Measurements from ENCODE around the gene ATAD2B. TPM values are rescaled to one million over a fixed set of nuclear protein-coding genes. Genes with fewer than 3 reads are reported as not detected.
A peak's percentile ranks its signal among the peaks of the same experiment; 100 is the strongest.

The ATAD2B gene
- total and polyA plus RNA-seq, 2 of the 4 experiments (the other 2 are of a cell fraction) = 1.5 to 5.0 TPM

DNA sequence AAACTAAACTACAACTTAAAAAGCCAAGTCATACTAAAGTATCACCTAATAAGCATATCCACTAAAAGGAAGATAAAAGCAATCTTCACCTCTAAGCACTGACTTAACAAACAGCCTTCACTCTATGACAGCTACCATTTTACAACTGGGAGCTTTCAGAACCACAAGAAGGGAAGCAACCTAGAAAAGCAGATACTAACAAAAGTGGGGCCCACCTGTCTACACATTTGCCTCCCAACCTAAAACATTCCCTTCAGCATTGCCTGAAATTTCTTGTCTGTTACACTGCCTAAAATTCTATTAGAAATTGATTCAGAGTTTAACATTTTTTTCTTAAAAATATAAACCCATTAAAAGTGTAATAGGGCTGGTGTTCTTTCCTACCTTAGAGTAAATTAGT lies 172.0 kb downstream of the ATAD2B start (continued):
- TF ChIP-seq, protein P1, sequence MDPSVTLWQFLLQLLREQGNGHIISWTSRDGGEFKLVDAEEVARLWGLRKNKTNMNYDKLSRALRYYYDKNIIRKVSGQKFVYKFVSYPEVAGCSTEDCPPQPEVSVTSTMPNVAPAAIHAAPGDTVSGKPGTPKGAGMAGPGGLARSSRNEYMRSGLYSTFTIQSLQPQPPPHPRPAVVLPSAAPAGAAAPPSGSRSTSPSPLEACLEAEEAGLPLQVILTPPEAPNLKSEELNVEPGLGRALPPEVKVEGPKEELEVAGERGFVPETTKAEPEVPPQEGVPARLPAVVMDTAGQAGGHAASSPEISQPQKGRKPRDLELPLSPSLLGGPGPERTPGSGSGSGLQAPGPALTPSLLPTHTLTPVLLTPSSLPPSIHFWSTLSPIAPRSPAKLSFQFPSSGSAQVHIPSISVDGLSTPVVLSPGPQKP (IDR thresholded peaks at IDR 0.05; ENCODE audit: borderline replicate concordance, low read depth, low read length) = no peak
- TF ChIP-seq RFX5 (IDR thresholded peaks at IDR 0.05; ENCODE audit: low read depth, low read length) = no peak

DNA sequence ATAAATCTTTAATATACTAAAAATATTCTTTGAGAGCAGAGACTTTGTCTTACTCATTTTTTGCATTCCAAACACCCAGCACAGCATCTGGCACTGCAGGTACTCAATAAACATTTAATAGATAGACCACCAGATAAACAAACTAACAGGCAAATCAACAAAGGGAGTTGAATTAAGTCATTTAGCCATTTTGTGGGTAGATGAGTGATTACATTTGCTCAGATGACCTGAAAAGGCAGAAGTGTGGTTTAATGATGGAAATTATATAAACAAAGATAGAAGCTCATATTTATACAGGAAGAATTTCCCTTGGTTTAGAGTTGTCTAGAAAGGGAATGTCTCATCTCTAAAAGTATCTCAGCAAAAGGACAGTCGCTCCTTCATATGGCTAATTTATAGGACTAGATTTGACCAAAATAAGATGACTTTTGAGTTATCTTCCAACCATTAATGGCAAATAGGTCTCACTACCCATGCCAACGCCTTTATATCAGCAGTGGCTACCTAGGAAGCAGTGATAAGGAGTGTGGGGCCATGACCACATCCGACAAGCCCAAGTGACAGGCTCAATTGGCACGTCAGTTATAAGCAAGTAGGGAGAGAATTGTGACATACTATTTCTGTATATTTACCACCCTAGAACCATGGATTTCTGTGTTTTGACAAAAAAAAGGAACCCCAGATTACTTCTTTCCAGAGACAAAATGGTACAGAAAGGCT lies 173.5 kb downstream of the ATAD2B start:
- Histone ChIP-seq H3K14ac (replicated peaks; ENCODE audit: low read depth, low read length) (peak overlapping the region; percentile 88; the same call in 1 of the 2 replicates), H2BK20ac (ENCODE audit: low read depth, low read length) (peak overlapping the region; percentile 63; the same call in 1 of the 2 replicates), H3K4me2 (ENCODE audit: low read depth, low read length) (peak overlapping the region; percentile 61; the same call in 1 of the 2 replicates), H3K9me1 (ENCODE audit: insufficient read depth, low read length) (peaks cover 5% of the 10 kb centered on the region), H3K79me1 (ENCODE audit: low read depth in 1 of 2, low read length in 2 of 2) (peaks cover 0 to 5% of the 10 kb centered on the region in 2 experiments; a peak in 2 of 4 replicates), H3K4me1 (ENCODE audit: control insufficient read depth, insufficient read depth, low read length) (peaks cover 16% of the 10 kb centered on the region), H2BK120ac (ENCODE audit: low read depth, low read length) (peak overlapping the region; percentile 86; the same call in 1 of the 2 replicates), H3K23ac (ENCODE audit: low read depth, low read length) (peak overlapping the region; percentile 74), H3K18ac (ENCODE audit: low read depth, low read length) (peak overlapping the region; percentile 88; the same call in 1 of the 2 replicates), H2AFZ (replicated peaks; ENCODE audit: low read length, poor library complexity) (no peak overlapping the region), H4K20me1 (ENCODE audit: insufficient read depth, low read length) (no peaks in the 10 kb centered on the region), H4K8ac (ENCODE audit: low read depth in 2 of 2, low read length in 2 of 2) (peak overlapping the region in 1 of 2 experiments; percentile 78; a peak in 1 of 4 replicates), H3K36me3 (ENCODE audit: control insufficient read depth, insufficient read depth, low read length) (peaks cover 6% of the 10 kb centered on the region), H2BK15ac (ENCODE audit: low read depth, low read length) (peak overlapping the region; percentile 74; the same call in 1 of the 3 replicates), H3K27ac (ENCODE audit: insufficient read depth, low read length) (no peak overlapping the region), H2BK5ac (ENCODE audit: low read depth, low read length, poor library complexity, severe bottlenecking) (peak overlapping the region; percentile 79), H3K9me3 (ENCODE audit: control insufficient read depth, insufficient read depth, low read length) (no peaks in the 10 kb centered on the region), H2AK5ac (ENCODE audit: low read depth, low read length) (peak overlapping the region; percentile 89; the same call in 1 of the 2 replicates), H2AK9ac (replicated peaks; ENCODE audit: low read depth, low read length, poor library complexity) (no peak overlapping the region), H3K4ac (ENCODE audit: low read depth, low read length) (peak overlapping the region; percentile 87), H4K5ac (ENCODE audit: low read depth, low read length) (peak overlapping the region; percentile 75; the same call in 1 of the 2 replicates), H3K56ac (ENCODE audit: extremely low read depth, insufficient read depth, low read length) (no peak overlapping the region), H3K4me3 (ENCODE audit: insufficient read depth, low read depth, low read length) (no peak overlapping the region), H4K91ac (ENCODE audit: insufficient read depth, low read depth, low read length) (peak overlapping the region; percentile 81), H3K27me3 (ENCODE audit: control insufficient read depth, insufficient read depth, low read length) (no peaks in the 10 kb centered on the region), H3K9ac (ENCODE audit: low read depth, low read length) (no peak overlapping the region)
- dilution Hi-C loops (cut with HindIII; ENCODE audit: low sequenced_read_pairs, unreplicated experiment) = no loop called here
- no TSS peak for BruUV-seq (replicated peaks)
- no CpG with 5 or more reads among the region's 4 CpGs for WGBS, 2 experiments (ENCODE audit: extremely low coverage in 2 of 2, insufficient read length in 1 of 2)
- in situ Hi-C loops (cut with MboI; ENCODE audit: low sequenced_read_pairs) = loop anchor here (25.0 kb wide), 1 partner anchor 366 kb away; the partner anchor contains the start of gene KLHL29
- ChIA-PET POLR2A (ENCODE audit: unreplicated experiment) (no interaction called here), CTCF (interaction anchor here (0.6 kb wide), 1 partner anchor 71 kb away, joined by 3 read pairs; no protein-coding TSS in a partner anchor)
- ATAC-seq (ENCODE audit: low read depth) = 0 out of 2 replicates have a peak, but pooled peaks have one; percentile 15
- peak; percentile 58 for DNase-seq
- intact Hi-C loops (cut with micrococcal nuclease) = loop anchor here (10.0 kb wide), 1 partner anchor 269 kb away; no protein-coding TSS in a partner anchor
- no peak for TF ChIP-seq FOS (IDR thresholded peaks at IDR 0.05; ENCODE audit: low read depth, low read length)
- TF ChIP-seq, protein P1 (IDR thresholded peaks at IDR 0.05; ENCODE audit: borderline replicate concordance, low read depth, low read length) = no peak
- TF ChIP-seq CHD1 (IDR thresholded peaks at IDR 0.05; ENCODE audit: low read depth, low read length) = no peak
- no peak for TF ChIP-seq RCOR1 (IDR thresholded peaks at IDR 0.05; ENCODE audit: insufficient replicate concordance, low read length)
- no peak for TF ChIP-seq MAFK (IDR thresholded peaks at IDR 0.05; ENCODE audit: low read depth, low read length)
- no peak for TF ChIP-seq BHLHE40 (IDR thresholded peaks at IDR 0.05; ENCODE audit: low read depth, low read length)
- TF ChIP-seq POLR2A (IDR thresholded peaks at IDR 0.05; ENCODE audit: low read depth, low read length) = no peak
- TF ChIP-seq RAD21 (IDR thresholded peaks at IDR 0.05; ENCODE audit: low read length) = no peak
- TF ChIP-seq, protein P2, sequence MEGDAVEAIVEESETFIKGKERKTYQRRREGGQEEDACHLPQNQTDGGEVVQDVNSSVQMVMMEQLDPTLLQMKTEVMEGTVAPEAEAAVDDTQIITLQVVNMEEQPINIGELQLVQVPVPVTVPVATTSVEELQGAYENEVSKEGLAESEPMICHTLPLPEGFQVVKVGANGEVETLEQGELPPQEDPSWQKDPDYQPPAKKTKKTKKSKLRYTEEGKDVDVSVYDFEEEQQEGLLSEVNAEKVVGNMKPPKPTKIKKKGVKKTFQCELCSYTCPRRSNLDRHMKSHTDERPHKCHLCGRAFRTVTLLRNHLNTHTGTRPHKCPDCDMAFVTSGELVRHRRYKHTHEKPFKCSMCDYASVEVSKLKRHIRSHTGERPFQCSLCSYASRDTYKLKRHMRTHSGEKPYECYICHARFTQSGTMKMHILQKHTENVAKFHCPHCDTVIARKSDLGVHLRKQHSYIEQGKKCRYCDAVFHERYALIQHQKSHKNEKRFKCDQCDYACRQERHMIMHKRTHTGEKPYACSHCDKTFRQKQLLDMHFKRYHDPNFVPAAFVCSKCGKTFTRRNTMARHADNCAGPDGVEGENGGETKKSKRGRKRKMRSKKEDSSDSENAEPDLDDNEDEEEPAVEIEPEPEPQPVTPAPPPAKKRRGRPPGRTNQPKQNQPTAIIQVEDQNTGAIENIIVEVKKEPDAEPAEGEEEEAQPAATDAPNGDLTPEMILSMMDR (conservative IDR thresholded peaks at IDR 0.05; ENCODE audit: low read depth, low read length) = no peak
- no peak for TF ChIP-seq NFE2L2 (IDR thresholded peaks at IDR 0.05; ENCODE audit: low read depth, low read length)
